ACC112 (cell line): ENCODE results near the gene OR52J3.

Experiments
- H2AFZ ChIP-seq: fragments of 200-600 bp; sonication (generic); one replicate; pipeline ENCODE4 v1.6.0; 2017; ENCODE audit warnings: antibody characterized with exemption, low read length; ENCODE audit not compliant: unreplicated experiment
- H3K27ac ChIP-seq: fragments of 200-600 bp; sonication (generic); 2 replicates; pipeline ENCODE4 v1.5.1; 2014; ENCODE audit warnings: low read depth, mild to moderate bottlenecking, antibody characterized with exemption, low read length, moderate library complexity
- H3K27me3 ChIP-seq: fragments of 200-600 bp; sonication (generic); 2 replicates; pipeline ENCODE4 v1.6.1; 2014; ENCODE audit warnings: mild to moderate bottlenecking, antibody characterized with exemption, low read length, moderate library complexity, mixed read lengths; ENCODE audit not compliant: insufficient read depth
- H3K36me3 ChIP-seq: fragments of 200-600 bp; sonication (generic); 2 replicates; pipeline ENCODE4 v1.6.1; 2016; ENCODE audit warnings: mild to moderate bottlenecking, antibody characterized with exemption, low read length, moderate library complexity, mixed read lengths; ENCODE audit not compliant: insufficient read depth
- H3K4me1 ChIP-seq: fragments of 200-600 bp; sonication (generic); one replicate; pipeline ENCODE4 v1.6.1; 2016; ENCODE audit warnings: low read length, mixed read lengths; ENCODE audit not compliant: insufficient read depth, unreplicated experiment, control insufficient read depth
- H3K4me3 ChIP-seq: fragments of 200-600 bp; sonication (generic); 2 replicates; pipeline ENCODE4 v1.5.1; 2014; ENCODE audit warnings: mild to moderate bottlenecking, low read depth, low read length
- H3K79me2 ChIP-seq: fragments of 200-600 bp; sonication (generic); one replicate; pipeline ENCODE4 v1.6.0; 2016; ENCODE audit warnings: low read length; ENCODE audit not compliant: control insufficient read depth, unreplicated experiment, insufficient read depth

OR52J3 gene

GRCh38 chr11:5092821-5093585 is 46.7 kb downstream of the OR52J3 start:
- Histone ChIP-seq H2AFZ (no peak overlapping the region), H3K4me3 (no peak overlapping the region), H3K27ac (no peak overlapping the region), H3K27me3 (peaks cover 10% of the 10 kb centered on the region), H3K79me2 (no peaks in the 10 kb centered on the region), H3K4me1 (no peaks in the 10 kb centered on the region), H3K36me3 (no peaks in the 10 kb centered on the region)

- H3K79me2 ChIP-seq, result no peaks in the 10 kb centered on the region
- no peaks in the 10 kb centered on the region for H3K4me1 ChIP-seq
- no peak overlapping the region for H2AFZ ChIP-seq
- H3K4me3 ChIP-seq, result no peak overlapping the region
- no peak overlapping the region for H3K27ac ChIP-seq
- no peaks in the 10 kb centered on the region for H3K36me3 ChIP-seq
- H3K27me3 ChIP-seq, result peaks cover 19% of the 10 kb centered on the region; the same call in 1 of the 2 replicates
Measured at GRCh38 chr11:5096011-5096410, 49.7 kb downstream of the OR52J3 start.
